NCI-H2196 (cell line): ENCODE data around the gene OLA1.

Source experiments
- DNase-seq: peaks from one replicate; lab custom pipeline; 2025; ENCODE audit not compliant: unreplicated experiment; lab: John Stamatoyannopoulos, UW

OLA1 gene

DNA sequence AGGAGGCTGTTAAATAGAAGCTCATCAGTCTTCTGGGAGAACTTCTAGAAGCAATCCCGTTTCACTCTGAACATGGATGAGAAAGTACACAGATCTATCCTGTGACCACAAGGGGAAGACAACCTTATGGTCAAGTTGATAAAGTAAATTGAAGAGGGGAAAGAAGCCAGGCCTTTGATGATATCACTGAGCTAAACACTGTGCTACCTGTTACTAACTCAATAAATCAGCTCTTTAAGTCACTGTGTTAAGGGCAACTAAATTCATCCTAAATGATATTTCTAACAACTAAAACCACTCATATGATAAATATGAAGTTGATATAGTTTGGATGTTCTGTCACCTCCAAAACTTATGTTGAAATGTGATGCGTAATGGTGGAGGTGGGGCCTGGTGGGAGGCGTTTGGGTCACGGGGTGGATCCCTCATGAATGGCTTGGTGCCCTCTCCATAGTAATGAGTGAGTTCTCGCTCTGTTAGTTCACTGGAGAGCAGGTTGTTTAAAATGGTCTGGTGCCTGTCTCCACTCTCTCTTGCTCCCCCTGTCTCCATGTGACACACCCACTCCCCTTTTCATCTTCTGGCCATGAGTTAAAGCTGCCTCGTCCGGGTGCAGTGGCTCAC is 23.6 kb downstream of the OLA1 start:
- DNase-seq, result no peak

DNA sequence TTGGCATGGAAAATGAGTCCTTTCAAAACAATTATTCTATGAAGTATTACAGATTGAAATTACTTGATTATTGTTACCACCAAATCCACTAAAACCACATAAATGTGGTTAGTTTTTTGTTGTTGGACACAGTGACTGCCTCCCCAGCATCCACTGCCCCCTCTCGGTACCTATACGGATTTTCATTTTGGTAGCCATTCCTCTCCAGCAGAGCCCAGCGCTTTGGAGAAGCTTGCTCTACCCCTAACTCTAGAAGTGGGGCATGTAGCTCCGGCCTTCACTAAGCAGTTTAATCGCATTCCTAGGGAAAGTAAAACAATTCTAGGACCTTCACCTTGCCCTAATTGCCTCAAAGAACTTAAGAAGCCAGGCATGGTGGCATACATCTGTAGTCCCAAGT is 24.2 kb downstream of the OLA1 start:
- DNase-seq, result no peak

DNA sequence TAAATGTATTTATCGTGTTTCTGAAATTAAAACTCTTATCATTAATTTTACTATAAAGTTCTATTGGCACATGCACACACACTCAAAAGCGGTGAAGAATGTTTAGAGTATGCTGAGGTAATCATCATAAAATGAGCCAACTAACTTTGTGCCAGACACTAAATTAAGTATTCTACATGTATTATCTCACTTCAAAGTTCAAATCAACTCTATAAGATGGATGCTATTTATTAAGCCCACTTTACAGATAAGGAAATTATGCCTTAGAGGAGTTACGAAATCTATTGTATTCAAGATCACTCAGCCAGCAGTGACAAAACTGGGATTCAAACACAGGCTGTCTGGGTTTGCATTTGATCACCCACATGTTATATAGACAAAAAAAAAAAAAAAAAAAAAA is 24.9 kb downstream of the OLA1 start:
- no peak for DNase-seq

DNA sequence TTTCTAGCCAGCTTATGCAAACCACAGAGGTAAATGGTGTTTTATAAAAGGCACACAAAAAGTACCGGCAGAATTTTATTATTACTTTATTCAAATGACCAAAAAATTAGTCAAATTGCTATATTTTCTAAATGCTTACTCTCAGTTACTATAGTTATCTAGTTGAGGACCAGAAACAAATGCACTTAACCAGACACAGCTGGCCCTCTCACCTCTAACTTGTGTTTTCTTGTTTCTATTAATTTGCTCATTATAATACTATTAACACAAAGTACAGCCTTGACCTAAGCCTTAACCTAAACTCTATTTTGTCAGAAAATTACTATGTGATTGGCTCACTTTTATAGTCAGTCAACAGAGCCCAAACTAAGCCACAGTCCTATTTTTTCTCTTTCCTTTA is 26.2 kb downstream of the OLA1 start:
- DNase-seq, result no peak

DNA sequence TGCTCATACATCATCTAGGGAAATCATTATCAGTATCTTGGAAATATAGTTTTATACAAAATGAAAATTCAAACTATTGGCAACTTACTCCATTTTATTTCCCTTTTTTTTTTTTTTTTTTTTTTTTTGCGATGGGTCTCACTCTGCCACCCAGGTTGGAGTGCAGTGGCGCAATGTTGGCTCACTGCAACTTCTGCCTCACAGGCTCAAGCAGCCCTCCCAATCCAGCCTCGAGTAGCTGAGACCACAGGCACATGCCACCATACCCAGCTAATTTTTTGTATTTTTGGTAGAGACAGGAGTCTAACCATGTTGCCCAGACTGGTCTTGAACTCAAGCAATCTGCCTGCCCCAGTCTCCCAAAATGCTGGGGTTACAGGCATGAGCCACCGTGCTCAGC is 29.0 kb downstream of the OLA1 start:
- DNase-seq, result no peak

DNA sequence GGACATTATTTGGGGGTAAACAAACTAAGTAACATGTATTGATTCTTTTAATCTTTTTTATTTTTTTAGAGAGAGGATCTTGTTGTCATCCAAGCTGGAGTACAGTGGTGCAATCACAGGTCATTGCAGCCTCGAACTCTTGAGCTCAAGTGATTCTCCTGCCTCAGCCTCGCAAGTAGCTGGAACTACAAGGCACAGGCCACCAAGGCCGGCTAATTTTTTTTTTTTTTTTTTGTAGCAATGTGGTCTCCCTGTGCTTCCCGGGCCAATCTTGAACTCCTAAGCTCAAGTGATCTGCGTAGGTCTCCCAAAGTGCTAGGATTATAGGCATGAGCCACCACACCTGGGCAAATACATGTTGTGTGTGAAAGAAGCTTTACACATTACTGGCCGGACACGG is 29.6 kb downstream of the OLA1 start:
- no peak for DNase-seq

DNA sequence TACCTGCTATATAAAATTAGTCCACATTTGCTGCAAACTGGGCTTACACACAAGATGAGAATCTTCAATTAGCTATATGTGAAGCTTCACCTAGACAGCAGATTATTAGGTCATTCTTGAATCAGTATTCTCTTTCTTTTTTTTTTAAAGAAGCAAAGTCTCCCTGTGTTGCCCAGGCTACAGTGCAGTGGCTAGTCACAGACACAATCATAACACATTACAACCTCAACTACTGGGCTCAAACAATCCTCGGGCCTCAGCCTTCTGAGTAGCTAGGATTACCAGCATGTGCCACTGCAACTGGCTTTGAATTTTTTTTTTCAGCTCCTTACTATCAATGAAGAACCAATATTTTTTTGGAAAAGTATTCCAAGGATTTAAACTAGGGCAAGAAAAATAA is 30.5 kb downstream of the OLA1 start:
- DNase-seq, result no peak

DNA sequence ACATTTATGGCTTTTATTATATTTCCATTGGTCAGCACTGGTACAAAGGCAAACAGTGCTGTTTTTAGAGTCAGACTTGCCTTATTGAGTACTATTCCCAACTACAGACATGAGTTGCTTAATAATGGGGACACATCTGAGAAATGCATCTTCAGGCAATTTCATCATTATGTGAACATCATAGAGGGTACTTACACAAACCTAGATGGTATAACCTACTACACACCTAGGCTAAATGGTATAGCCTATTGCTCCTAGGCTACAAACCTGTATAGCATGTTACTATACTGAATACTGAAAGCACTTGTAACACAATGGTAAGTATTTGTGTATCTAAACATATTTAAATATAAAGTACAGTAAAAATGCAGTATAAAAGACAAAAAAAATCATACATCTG is 36.4 kb downstream of the OLA1 start:
- no peak for DNase-seq

DNA sequence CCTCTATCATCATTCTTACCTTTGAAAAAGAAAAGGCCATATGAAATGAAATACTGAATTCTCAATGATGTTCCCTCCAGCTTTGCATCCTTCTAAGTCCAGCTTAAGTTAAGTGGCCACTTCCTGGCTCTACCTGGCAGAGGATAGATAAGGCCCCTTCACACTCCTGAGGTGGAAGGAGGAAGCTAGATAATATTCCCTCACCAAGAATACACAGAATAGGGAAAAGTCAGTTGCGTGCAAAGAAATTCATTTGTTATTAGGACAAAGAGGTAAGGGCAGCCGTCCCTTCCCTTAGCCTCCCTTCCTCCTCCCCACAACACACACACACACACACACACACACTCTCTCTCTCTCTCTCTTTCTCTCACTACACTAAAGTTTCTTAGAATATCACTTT is 37.5 kb downstream of the OLA1 start:
- DNase-seq, result peak; percentile 16

DNA sequence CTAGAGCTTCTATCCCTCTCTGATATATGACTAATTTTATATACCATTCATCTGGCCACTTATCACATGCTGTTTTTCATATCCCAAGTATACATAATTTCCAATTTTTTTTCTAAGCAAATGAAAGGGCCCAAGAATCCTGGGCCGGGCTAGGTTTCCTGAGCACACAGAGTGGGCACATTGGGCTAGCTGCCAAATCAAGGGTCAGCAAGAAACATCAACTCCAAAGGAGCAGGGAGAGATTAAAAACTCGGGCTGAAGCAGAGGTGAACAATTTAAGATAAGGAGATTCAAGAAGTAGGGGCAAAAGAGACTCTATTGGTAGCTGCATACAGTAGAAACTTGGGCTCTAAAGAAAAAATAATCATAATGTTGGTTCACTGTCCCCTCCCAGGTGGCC is 39.0 kb downstream of the OLA1 start:
- DNase-seq, result no peak

DNA sequence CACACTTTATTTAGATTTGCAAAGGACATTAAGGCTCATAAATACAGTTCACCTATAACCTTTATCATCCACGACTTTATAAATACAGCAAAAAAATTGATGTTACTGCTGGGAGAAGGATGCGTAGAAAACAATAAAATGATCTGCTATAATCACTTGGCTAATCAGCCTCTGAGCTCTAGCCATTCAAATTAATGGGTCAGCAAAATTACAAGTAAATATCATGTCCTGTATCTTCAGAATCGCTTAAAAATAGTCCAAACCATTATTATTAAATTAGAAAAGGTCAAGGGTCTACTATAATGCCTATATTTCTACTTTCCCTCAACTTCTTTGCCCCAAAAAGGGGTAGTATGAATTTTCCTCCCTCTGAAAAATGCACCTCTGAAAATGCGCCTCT is 40.3 kb downstream of the OLA1 start:
- no peak for DNase-seq

DNA sequence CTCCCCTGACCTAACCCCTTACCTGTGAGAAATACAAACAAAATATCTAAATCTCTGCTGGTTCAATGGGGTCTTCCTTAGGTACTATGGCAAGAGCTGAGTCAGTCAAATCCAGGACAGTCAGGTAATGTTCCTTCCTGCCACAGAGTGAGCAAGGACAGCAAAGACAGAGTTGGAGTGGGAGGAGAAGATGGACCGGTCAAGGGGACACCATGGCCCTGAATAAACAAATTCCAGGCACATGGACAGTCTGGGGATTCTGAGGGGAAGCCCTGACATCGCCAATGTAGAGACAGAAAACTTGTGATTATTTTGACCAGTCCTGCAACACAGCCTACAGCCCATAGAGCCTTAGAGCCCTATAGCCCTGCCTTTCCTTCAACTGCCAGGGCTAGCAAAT is 42.8 kb downstream of the OLA1 start:
- no peak for DNase-seq

DNA sequence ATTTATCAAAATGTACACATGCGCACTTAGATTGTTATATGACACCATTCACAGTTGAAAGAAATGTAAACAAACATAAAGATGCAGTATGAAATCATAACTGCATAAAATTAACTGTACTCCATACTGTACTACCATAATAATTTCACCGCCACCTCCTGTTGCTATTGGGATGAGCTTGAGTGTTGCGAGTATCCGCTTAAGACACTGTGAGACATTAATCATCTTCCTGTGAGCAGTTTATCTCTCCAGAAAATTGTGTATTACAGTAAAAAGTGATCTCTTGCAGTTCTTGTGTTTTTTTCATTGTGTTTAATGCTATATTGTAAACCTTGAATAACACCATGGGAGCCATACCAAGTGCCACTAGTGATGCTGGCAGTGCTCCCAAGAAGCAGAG is 46.1 kb downstream of the OLA1 start:
- no peak for DNase-seq

DNA sequence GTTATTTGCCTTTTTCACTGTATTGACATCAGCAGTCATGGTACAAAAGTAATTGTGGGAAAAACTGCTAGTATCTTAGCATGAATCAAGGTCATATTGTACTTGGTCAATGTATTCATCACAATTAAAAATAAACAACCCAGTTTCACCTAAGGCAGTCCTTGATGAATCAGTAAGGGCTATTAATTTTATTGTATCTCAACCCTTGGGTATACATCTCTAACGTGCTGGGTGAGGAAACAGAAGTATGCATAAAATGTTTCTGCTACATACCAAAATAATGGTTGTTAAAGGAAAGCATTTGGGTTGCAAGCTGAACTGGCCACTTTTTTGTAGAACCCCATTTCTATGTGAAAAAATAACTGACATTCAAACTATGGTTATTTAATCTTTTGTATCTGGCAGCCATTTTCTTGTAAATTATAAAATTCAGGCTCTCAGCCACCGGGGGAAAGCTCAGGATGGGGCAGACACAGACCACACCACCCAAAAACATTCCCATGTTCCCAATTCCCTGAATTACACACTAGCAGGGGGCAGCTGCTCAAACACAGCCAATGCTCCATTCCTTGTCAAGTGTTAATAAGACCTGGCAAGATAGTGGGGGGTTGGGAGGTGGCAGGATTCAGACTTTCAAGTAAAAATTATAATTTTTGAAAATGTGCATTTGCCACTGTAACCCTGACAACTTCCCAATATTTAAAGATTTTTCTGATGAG is 49.3 kb downstream of the OLA1 start:
- DNase-seq, result no peak

DNA sequence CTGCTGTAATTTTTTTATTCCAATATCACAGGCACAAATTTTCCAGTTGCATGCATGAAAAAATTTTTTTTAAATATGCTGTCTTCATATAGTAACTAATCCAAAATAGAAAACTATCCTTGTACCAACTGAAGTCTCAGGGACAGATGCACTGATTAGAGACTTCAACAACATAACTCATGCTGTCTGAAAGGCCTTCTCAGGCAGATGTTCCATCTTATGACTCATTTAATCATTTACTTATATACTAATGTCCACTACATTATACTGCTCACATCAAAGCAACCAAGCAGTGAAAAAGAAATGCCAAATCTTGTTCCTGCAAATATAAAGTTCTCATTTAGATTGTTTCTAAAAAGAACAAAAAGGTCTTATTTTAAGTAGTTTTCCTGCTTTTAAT is 53.1 kb downstream of the OLA1 start:
- DNase-seq, result no peak

DNA sequence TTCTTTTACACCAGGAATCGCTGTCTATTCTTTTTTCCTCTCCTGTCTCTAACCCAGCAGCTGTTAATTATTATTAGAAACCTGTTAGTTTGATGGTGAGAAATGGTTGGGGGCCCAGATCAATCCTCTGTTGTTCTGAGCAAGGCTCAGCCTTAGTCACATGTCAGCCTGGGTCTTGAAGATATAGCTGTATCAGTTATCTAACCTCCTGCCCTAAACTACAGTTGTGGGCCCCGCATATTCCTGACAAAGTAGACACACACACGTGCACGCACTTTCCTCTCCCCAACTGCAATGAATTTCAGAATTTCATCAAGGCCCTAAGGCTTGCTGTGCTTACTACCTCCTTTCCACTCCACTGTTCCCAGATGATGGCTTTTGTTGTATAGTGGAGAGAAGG is 54.6 kb downstream of the OLA1 start:
- no peak for DNase-seq

DNA sequence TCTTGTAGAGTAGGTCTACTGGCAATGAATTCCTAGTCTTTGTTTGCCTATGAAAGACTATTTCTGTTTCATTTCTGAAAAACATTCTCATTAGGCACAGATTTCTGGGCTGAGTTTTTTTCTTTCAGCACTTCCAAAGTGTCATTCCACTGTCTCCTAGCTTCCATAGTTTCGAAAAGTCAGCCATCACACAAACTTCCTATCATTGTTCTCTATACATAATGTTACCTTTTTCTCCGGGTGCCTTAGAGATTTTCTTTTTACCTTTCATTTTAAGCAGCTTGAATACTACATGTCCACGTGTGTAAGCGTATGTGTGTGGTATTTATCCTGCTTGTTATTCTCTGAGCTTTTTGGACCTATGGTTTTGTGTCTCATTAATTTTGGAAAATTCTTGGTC is 55.7 kb downstream of the OLA1 start:
- DNase-seq, result no peak

DNA sequence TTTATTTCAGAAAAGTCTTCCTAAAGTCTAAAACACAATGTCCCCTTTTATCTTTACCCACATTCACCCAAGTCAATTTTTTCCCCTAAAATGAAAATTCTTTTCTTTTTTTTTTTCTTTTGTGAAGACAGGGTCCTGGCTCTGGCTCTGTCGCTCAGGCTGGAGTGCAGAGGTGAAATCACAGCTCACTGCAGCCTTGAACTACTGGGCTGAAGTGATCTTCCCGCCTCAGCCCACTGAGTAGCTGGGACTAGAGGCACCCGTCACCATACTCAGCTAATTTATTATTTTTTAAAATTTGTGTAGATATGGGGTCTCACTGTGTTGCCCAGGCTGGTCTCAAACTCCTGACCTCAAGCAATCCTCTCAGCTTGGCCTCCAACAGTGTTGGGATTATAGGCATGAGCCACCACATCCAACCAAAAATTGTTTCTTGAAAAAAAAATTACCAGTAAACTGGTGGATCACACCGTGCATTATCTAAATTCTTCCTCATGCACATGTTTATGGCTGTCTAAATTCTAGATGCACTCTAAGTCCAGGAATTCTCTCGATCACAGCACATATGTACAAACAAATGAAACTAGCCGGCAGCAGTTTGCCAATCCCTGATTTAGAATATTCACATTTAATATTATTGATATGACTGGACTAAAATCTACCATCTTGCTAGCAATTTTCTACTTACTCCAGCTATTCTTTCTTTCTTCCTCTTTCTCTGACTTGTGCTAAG is 56.8 kb downstream of the OLA1 start:
- DNase-seq, result no peak

DNA sequence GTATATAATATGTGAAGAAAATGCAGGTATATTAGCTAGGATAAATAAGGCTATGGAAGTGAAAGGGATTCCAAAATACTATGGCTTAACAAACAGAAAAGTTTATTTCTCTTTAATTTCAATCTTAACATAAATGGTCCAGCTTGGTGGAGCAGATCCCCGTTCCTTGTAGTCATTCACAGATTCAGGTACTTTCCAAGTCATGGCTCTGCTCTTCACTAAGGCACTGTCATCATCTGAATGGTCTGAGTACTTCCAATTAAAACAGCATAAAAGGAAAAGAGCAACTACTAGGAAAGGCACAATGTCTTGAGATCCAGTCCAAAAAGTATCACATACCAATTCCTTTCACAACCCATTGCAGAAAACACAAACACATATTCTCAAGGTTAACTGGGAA is 63.4 kb downstream of the OLA1 start:
- DNase-seq, result no peak

DNA sequence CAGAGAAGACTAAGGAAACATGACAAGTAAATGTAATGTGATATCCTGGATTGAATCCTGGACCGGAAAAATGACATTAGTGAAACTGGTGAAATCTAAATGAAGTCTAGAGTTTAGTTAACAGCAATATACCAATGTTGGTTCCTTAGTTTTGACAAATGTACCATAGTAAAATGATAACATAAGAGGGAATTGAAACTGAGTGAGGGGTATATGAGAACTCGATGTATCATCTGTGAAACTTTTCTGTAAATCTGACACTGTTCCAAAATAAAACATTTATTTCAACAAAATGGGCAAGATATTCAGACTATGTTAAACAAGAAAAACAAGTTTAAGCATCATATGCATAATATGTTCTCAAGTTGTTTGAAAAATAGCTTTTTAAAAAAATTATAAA is 63.8 kb downstream of the OLA1 start:
- no peak for DNase-seq

DNA sequence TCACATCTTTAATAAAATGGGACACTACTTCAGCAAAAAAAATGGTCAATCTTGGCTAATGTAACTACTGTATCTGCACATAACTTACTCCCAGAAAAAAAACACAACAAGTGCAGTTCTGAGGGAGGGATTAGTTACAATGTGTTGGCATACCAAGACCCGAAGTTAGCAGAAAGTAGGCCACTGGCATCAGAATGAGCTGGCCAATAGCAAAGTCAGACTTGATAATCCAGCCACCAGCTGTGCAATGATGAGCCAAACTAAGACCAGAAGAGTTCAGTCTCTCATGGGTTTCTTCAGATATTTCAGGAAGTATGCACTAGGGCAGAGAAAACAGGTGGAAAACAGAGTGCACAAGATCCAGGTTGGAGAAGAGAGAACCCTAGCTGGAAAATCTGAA is 65.3 kb downstream of the OLA1 start:
- DNase-seq, result no peak

DNA sequence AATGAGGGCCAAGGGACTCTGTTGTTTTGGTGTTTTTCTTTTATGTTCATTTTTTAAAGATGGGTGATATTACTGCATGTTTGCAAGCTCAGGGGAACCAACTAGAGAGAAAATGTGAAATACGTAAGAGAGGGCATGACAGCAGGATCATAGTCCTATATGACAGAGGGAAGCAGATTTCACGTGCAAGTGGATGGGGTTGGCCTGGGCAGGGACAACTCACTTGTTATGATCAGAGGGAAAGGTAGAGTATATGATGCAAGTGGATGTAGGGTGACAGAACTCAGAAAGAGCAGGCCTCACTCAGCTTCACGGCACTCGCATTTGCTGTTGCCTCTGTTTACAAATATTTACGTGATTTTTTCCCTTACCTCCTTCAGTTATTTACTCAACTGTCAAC is 67.0 kb downstream of the OLA1 start:
- no peak for DNase-seq
